PC-9 (cell line): Measurements from ENCODE around the gene FARP1. TPM values are rescaled to one million over a fixed set of nuclear protein-coding genes. Genes with fewer than 3 reads are reported as not detected.

Experiments
- BruUV-seq: library from RNA; stranded (reverse); fragments of 400-500 nt; replicated peaks from 2 replicates; lab custom pipeline; 2021; lab: Mats Ljungman, UMichigan
- CTCF ChIA-PET: fragments of 300-600 bp; sonication (Branson Sonifier 250); formaldehyde crosslinking; loops from one replicate; lab custom pipeline; 2022; ENCODE audit warnings: antibody characterized with exemption; lab: Charles Lee
- POLR2A ChIA-PET: fragments of 300-600 bp; sonication (Branson Sonifier 250); formaldehyde crosslinking; loops from one replicate; lab custom pipeline; 2022; ENCODE audit warnings: antibody characterized with exemption; ENCODE audit not compliant: unreplicated experiment; lab: Charles Lee
- DNase-seq, 2 experiments: peaks; one replicate each; pipeline versions ENCODE4 v3.0.0 to v3.0.0-alpha.2; 2015 to 2022; ENCODE audit warnings: mixed read lengths in 1 of 2
- H2AFZ ChIP-seq: fragments of 200-600 bp; sonication (generic); 2 replicates; pipeline ENCODE4 v1.8.1; 2017; ENCODE audit warnings: antibody characterized with exemption
- H3F3A ChIP-seq: fragments of 200-600 bp; sonication (generic); 2 replicates; pipeline ENCODE4 v1.8.1; 2017; ENCODE audit warnings: antibody characterized with exemption, mild to moderate bottlenecking, low read depth; ENCODE audit not compliant: insufficient read depth
- H3K27ac ChIP-seq: fragments of 200-600 bp; sonication (generic); 2 replicates; pipeline ENCODE4 v1.6.1; 2016; ENCODE audit warnings: mixed run types
- H3K27me3 ChIP-seq: fragments of 200-600 bp; sonication (generic); 2 replicates; pipeline ENCODE4 v1.6.1; 2016; ENCODE audit warnings: low read depth, mixed run types; ENCODE audit not compliant: insufficient read depth
- H3K36me3 ChIP-seq: fragments of 200-600 bp; sonication (generic); 2 replicates; pipeline ENCODE4 v1.6.1; 2016; ENCODE audit warnings: low read depth, mixed run types
- H3K4me1 ChIP-seq: fragments of 200-600 bp; sonication (generic); replicated peaks from 2 replicates; pipeline ENCODE4 v1.6.1; 2016; ENCODE audit warnings: mixed run types; ENCODE audit not compliant: insufficient read depth
- H3K4me2 ChIP-seq: fragments of 200-600 bp; sonication (generic); 2 replicates; pipeline ENCODE4 v1.6.1; 2017; ENCODE audit warnings: mixed run types
- H3K4me3 ChIP-seq: fragments of 200-600 bp; sonication (generic); 2 replicates; pipeline ENCODE4 v1.6.1; 2016; ENCODE audit warnings: mixed run types
- H3K79me2 ChIP-seq: fragments of 200-600 bp; sonication (generic); 2 replicates; pipeline ENCODE4 v1.6.1; 2017; ENCODE audit warnings: low read depth, mixed run types
- H3K9me2 ChIP-seq: fragments of 200-600 bp; sonication (generic); 2 replicates; pipeline ENCODE4 v1.8.1; 2017; ENCODE audit warnings: mild to moderate bottlenecking; ENCODE audit not compliant: insufficient read depth
- H3K9me3 ChIP-seq: fragments of 200-600 bp; sonication (generic); 2 replicates; pipeline ENCODE4 v1.8.1; 2016; ENCODE audit warnings: low read depth; ENCODE audit not compliant: insufficient read depth
- H4K20me1 ChIP-seq: fragments of 200-600 bp; sonication (generic); 2 replicates; pipeline ENCODE4 v1.8.1; 2017; ENCODE audit not compliant: insufficient read depth
- CTCF ChIP-seq: fragments of 200-600 bp; sonication (generic); conservative IDR thresholded peaks from 2 replicates; pipeline ENCODE4 v1.6.1; 2017; ENCODE audit warnings: mixed run types, antibody characterized with exemption, mild to moderate bottlenecking, moderate library complexity
- EZH2 ChIP-seq: fragments of 200-600 bp; sonication (generic); IDR thresholded peaks from 2 replicates; pipeline ENCODE4 v1.8.0; 2017; ENCODE audit warnings: antibody characterized with exemption, low read depth
- intact Hi-C: fragments of 100-400 bp; cut with micrococcal nuclease; formaldehyde crosslinking; loops from one replicate; pipeline ENCODE4 v1.10.0; 2022; ENCODE audit not compliant: unreplicated experiment
- total RNA-seq: library from RNA; stranded (reverse); gene quantifications from 2 replicates; pipeline ENCODE4 v1.2.3, GENCODE V29; 2021

FARP1 gene
- total RNA-seq, 1 experiment from 2014 or later: 62.1 TPM

GRCh38 chr13:98278068-98278724 is 135.3 kb downstream of the FARP1 start:
- no peaks in the 10 kb centered on the region for H3K9me3 ChIP-seq
- TF ChIP-seq EZH2: no peak
- TF ChIP-seq CTCF: no peak
- ChIA-PET CTCF (no interaction called here), POLR2A (no interaction called here)
- H3K4me3 ChIP-seq: no peak overlapping the region
- H2AFZ ChIP-seq: no peak overlapping the region
- H3K4me2 ChIP-seq: no peak overlapping the region
- no peak for DNase-seq
- H3K79me2 ChIP-seq: 0 out of 2 replicates have a peak, but pooled peaks cover 3% of the 10 kb centered on the region
- no TSS peak for BruUV-seq
- intact Hi-C loops: no loop called here
- no peak overlapping the region for H3K27ac ChIP-seq
- no peaks in the 10 kb centered on the region for H3K27me3 ChIP-seq
- no peaks in the 10 kb centered on the region for H3K36me3 ChIP-seq
- H4K20me1 ChIP-seq: no peaks in the 10 kb centered on the region
- peaks cover 11% of the 10 kb centered on the region; the same call in 1 of the 2 replicates for H3K4me1 ChIP-seq
- H3K9me2 ChIP-seq: no peaks in the 10 kb centered on the region
- no peaks in the 10 kb centered on the region for H3F3A ChIP-seq

- H4K20me1 ChIP-seq: no peaks in the 10 kb centered on the region
- H3K4me2 ChIP-seq: no peak overlapping the region
- no peaks in the 10 kb centered on the region for H3F3A ChIP-seq
- H3K79me2 ChIP-seq: no peaks in the 10 kb centered on the region
- intact Hi-C loops: no loop called here
- TF ChIP-seq CTCF (no peak), EZH2 (no peak)
- BruUV-seq: no TSS peak
- H3K27me3 ChIP-seq: no peaks in the 10 kb centered on the region
- no peaks in the 10 kb centered on the region for H3K36me3 ChIP-seq
- no peak overlapping the region for H2AFZ ChIP-seq
- POLR2A ChIA-PET: no interaction called here
- no peak overlapping the region for H3K4me3 ChIP-seq
- peak in 1 of 2 experiments; percentile 14 for DNase-seq
- CTCF ChIA-PET: no interaction called here
- no peak overlapping the region for H3K27ac ChIP-seq
- H3K9me2 ChIP-seq: no peaks in the 10 kb centered on the region
- peaks cover 5% of the 10 kb centered on the region; the same call in 1 of the 2 replicates for H3K4me1 ChIP-seq
- no peaks in the 10 kb centered on the region for H3K9me3 ChIP-seq
Measured at GRCh38 chr13:98279473-98280175, 136.7 kb downstream of the FARP1 start.

GRCh38 chr13:98280176-98280510 is 137.2 kb downstream of the FARP1 start:
- H3K36me3 ChIP-seq: no peaks in the 10 kb centered on the region
- no peaks in the 10 kb centered on the region for H3F3A ChIP-seq
- DNase-seq: no peak
- H3K27me3 ChIP-seq: no peaks in the 10 kb centered on the region
- H3K79me2 ChIP-seq: no peaks in the 10 kb centered on the region
- no peak overlapping the region for H3K4me3 ChIP-seq
- H4K20me1 ChIP-seq: no peaks in the 10 kb centered on the region
- H3K4me2 ChIP-seq: no peak overlapping the region
- TF ChIP-seq CTCF (no peak), EZH2 (no peak)
- H2AFZ ChIP-seq: no peak overlapping the region
- ChIA-PET CTCF (no interaction called here), POLR2A (no interaction called here)
- no TSS peak for BruUV-seq
- no peaks in the 10 kb centered on the region for H3K4me1 ChIP-seq
- H3K27ac ChIP-seq: no peak overlapping the region
- intact Hi-C loops: no loop called here
- H3K9me3 ChIP-seq: no peaks in the 10 kb centered on the region
- no peaks in the 10 kb centered on the region for H3K9me2 ChIP-seq
